ENCODE data around the gene MPZL3.

MPZL3 gene, protein sequence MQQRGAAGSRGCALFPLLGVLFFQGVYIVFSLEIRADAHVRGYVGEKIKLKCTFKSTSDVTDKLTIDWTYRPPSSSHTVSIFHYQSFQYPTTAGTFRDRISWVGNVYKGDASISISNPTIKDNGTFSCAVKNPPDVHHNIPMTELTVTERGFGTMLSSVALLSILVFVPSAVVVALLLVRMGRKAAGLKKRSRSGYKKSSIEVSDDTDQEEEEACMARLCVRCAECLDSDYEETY

GRCh38 chr11:118251858-118252652 is at the start of gene MPZL3:
Gene MPZL3 (minus strand): TSS chr11:118252365. CDS start chr11:118252294, 71 bp downstream.
- H3K36me3 ChIP-seq (ENCODE audit: control insufficient read depth, insufficient read depth, low read length): no peaks in the 10 kb centered on the region
- peak within 1 kb of the TSS; percentile 98 for H3K4me3 ChIP-seq (ENCODE audit: low read length)
- H3K27me3 ChIP-seq (ENCODE audit: control insufficient read depth, insufficient read depth, low read length): no peaks in the 10 kb centered on the region
- peaks cover 11% of the 10 kb centered on the region for H3K4me1 ChIP-seq (ENCODE audit: control insufficient read depth, insufficient read depth, low read length)
- H3K9ac ChIP-seq (ENCODE audit: low read length): peak within 1 kb of the TSS; percentile 98
- no peaks in the 10 kb centered on the region for H3K9me3 ChIP-seq (ENCODE audit: control insufficient read depth, low read length)

- Histone ChIP-seq H3K27me3 (ENCODE audit: control insufficient read depth, insufficient read depth, low read length) (no peaks in the 10 kb centered on the region), H3K36me3 (ENCODE audit: control insufficient read depth, insufficient read depth, low read length) (no peaks in the 10 kb centered on the region), H3K4me3 (ENCODE audit: low read length) (no peak overlapping the region), H3K9me3 (ENCODE audit: control insufficient read depth, low read length) (no peaks in the 10 kb centered on the region), H3K9ac (ENCODE audit: low read length) (no peak overlapping the region), H3K4me1 (ENCODE audit: control insufficient read depth, insufficient read depth, low read length) (no peaks in the 10 kb centered on the region)
These were observed 49.5 kb upstream of the MPZL3 start for GRCh38 chr11:118301600-118302195.

DNA sequence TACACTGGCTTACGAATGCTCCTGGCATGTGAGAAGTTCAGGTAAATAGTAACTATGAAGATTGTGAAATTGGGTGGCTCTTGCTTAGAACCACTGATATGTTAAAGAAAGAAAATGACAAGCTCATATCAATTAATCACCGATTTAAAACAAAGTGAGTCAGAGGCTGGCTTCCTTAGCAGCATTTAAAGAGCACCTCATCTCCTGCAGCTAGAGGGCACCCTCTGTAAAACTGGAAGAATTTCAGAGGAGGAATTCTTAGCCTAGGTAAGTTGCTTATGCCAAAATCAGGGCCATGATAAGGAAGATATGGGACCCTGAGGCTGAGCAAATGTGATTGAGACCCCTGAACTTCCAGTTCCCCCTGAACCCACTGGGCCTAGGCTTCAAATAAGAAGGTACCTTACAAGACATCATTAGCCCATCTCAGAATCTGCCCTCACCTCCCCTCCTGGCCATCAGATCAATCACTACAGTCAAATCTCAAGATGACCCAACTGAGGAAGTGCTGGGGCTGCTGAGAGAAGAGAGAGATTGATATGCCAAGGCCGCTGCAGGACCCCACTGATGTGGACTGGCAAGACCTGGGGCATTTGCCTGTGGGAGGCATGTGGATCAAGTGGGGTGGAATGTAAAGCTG is 43.8 kb upstream of the MPZL3 start:
- Histone ChIP-seq H3K27me3 (ENCODE audit: control insufficient read depth, insufficient read depth, low read length) (peaks cover 3% of the 10 kb centered on the region), H3K9me3 (ENCODE audit: control insufficient read depth, low read length) (no peaks in the 10 kb centered on the region), H3K9ac (ENCODE audit: low read length) (no peak overlapping the region), H3K4me3 (ENCODE audit: low read length) (no peak overlapping the region), H3K36me3 (ENCODE audit: control insufficient read depth, insufficient read depth, low read length) (no peaks in the 10 kb centered on the region), H3K4me1 (ENCODE audit: control insufficient read depth, insufficient read depth, low read length) (peaks cover 21% of the 10 kb centered on the region)

- H3K9me3 ChIP-seq (ENCODE audit: control insufficient read depth, low read length): no peaks in the 10 kb centered on the region
- no peak overlapping the region for H3K9ac ChIP-seq (ENCODE audit: low read length)
- H3K4me1 ChIP-seq (ENCODE audit: control insufficient read depth, insufficient read depth, low read length): peaks cover 21% of the 10 kb centered on the region
- no peak overlapping the region for H3K4me3 ChIP-seq (ENCODE audit: low read length)
- H3K36me3 ChIP-seq (ENCODE audit: control insufficient read depth, insufficient read depth, low read length): no peaks in the 10 kb centered on the region
- H3K27me3 ChIP-seq (ENCODE audit: control insufficient read depth, insufficient read depth, low read length): peaks cover 3% of the 10 kb centered on the region
These were observed 43.0 kb upstream of the MPZL3 start for GRCh38 chr11:118295199-118295598.

DNA sequence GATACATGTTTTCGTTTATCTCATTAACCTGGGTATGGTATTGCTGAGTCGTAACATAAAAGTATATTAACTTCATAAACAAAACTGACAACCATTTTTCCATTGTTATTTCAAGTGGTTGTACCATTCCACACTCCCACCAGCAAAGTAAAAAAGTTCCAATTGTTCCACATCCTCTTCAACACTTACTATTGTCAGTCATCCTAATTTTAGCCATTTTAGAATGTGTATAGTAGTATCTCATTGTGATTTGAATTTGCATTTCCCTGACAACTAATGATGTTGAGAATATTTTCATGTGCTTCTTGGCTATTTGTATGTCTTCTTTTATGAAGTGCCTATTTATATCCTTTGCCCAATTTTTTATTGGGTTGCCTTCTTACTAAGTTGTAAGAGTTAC is 41.9 kb upstream of the MPZL3 start:
- Histone ChIP-seq H3K9ac (ENCODE audit: low read length) (no peak overlapping the region), H3K4me3 (ENCODE audit: low read length) (no peak overlapping the region), H3K27me3 (ENCODE audit: control insufficient read depth, insufficient read depth, low read length) (peaks cover 3% of the 10 kb centered on the region), H3K9me3 (ENCODE audit: control insufficient read depth, low read length) (no peaks in the 10 kb centered on the region), H3K4me1 (ENCODE audit: control insufficient read depth, insufficient read depth, low read length) (peaks cover 21% of the 10 kb centered on the region), H3K36me3 (ENCODE audit: control insufficient read depth, insufficient read depth, low read length) (no peaks in the 10 kb centered on the region)

DNA sequence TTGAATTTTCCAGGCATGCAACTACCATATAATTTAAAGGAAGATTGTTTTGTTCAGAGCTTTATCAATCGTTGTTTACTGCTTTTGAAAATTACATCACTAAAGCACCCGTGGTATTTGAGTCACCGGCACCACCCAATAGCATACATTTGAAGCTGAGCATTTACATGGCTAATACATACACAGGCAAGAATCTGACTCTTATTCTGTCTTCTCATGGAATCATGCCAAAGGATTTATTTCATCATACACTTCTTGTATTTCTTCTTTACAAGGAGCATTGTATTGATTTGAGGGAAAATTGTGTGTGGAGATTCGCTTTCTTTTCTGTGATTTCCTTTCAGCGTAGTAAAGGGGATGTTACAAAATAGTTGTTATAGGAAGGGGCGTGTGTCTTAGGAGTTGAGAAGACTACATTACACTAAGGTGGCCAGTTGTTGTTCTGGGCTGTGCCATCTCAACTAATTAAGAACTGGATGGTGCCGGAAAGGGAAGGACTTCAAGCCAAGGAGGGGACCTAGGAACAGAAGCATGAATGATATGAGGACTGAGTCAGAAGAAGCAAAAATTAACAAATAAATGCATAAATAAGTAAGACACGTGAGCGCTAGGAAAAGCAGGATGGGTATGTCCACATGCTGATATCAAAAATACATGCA is 39.4 kb upstream of the MPZL3 start:
- Histone ChIP-seq H3K9ac (ENCODE audit: low read length) (no peak overlapping the region), H3K9me3 (ENCODE audit: control insufficient read depth, low read length) (no peaks in the 10 kb centered on the region), H3K36me3 (ENCODE audit: control insufficient read depth, insufficient read depth, low read length) (no peaks in the 10 kb centered on the region), H3K4me1 (ENCODE audit: control insufficient read depth, insufficient read depth, low read length) (peaks cover 21% of the 10 kb centered on the region), H3K4me3 (ENCODE audit: low read length) (peak overlapping the region; percentile 26), H3K27me3 (ENCODE audit: control insufficient read depth, insufficient read depth, low read length) (peaks cover 3% of the 10 kb centered on the region)

DNA sequence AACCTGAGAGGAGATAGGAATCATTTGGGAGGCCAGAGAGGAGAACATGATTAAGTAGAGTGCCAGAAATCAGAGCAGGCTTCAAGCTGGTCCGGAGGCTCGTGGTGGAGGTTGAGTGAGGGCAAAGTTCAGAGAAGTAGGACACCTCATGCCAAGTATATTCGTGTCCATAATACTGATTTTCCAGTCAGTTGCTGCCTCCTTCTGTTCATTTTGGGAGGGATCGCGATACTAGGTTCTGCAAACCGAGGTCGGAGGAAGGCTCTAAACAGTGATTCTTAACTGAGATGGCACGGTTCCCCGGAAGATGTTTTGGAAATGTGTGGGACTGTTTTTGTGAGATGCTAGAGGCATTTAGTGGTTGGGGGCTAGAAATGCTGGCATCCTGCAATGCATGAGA is 38.8 kb upstream of the MPZL3 start:
- Histone ChIP-seq H3K4me1 (ENCODE audit: control insufficient read depth, insufficient read depth, low read length) (peaks cover 15% of the 10 kb centered on the region), H3K9me3 (ENCODE audit: control insufficient read depth, low read length) (no peaks in the 10 kb centered on the region), H3K36me3 (ENCODE audit: control insufficient read depth, insufficient read depth, low read length) (no peaks in the 10 kb centered on the region), H3K9ac (ENCODE audit: low read length) (no peak overlapping the region), H3K27me3 (ENCODE audit: control insufficient read depth, insufficient read depth, low read length) (peaks cover 3% of the 10 kb centered on the region), H3K4me3 (ENCODE audit: low read length) (no peak overlapping the region)

DNA sequence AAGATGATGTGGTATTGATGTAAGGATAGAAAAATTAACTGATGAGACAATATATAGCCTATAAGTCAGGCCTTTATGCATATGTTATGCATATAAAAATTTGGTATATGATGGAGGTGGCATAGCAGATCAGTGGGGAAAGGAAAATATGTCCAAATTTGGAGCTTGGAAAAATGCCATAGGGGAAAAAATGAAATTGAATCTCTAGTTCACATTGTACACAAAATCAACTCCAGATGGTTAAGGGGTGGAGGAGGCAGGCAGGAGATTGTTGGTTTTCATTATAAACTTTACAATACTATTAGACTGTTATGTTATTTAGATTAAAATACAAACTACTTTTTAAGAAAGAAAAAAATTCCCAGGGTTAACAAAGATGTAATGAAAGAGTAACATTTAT is 37.2 kb upstream of the MPZL3 start:
- H3K9me3 ChIP-seq (ENCODE audit: control insufficient read depth, low read length): no peaks in the 10 kb centered on the region
- H3K36me3 ChIP-seq (ENCODE audit: control insufficient read depth, insufficient read depth, low read length): no peaks in the 10 kb centered on the region
- no peak overlapping the region for H3K9ac ChIP-seq (ENCODE audit: low read length)
- peaks cover 7% of the 10 kb centered on the region for H3K4me1 ChIP-seq (ENCODE audit: control insufficient read depth, insufficient read depth, low read length)
- H3K27me3 ChIP-seq (ENCODE audit: control insufficient read depth, insufficient read depth, low read length): no peaks in the 10 kb centered on the region
- no peak overlapping the region for H3K4me3 ChIP-seq (ENCODE audit: low read length)

DNA sequence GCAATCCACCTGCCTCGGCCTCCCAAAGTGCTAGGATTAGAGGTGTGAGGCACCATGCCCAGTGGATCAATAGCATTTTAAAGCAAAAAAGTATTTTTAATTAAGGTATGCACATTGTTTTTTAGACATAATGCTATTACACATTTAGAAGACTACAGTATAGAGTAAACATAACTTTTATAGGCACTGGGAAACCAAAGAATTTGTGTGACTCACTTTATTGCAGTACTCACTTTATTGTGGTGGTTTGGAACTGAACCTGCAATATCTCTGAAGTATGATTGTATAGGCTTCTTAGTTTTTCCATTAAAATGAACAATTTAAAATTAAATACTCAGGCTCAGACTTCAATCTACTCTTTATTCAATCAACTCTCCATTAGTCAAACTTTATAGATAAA is 34.8 kb upstream of the MPZL3 start:
- Histone ChIP-seq H3K27me3 (ENCODE audit: control insufficient read depth, insufficient read depth, low read length) (no peaks in the 10 kb centered on the region), H3K9ac (ENCODE audit: low read length) (no peak overlapping the region), H3K4me1 (ENCODE audit: control insufficient read depth, insufficient read depth, low read length) (peaks cover 6% of the 10 kb centered on the region), H3K9me3 (ENCODE audit: control insufficient read depth, low read length) (no peaks in the 10 kb centered on the region), H3K36me3 (ENCODE audit: control insufficient read depth, insufficient read depth, low read length) (no peaks in the 10 kb centered on the region), H3K4me3 (ENCODE audit: low read length) (no peak overlapping the region)

GRCh38 chr11:118286545-118286944 is 34.4 kb upstream of the MPZL3 start:
- H3K4me3 ChIP-seq (ENCODE audit: low read length): no peak overlapping the region
- no peaks in the 10 kb centered on the region for H3K27me3 ChIP-seq (ENCODE audit: control insufficient read depth, insufficient read depth, low read length)
- peaks cover 2% of the 10 kb centered on the region for H3K4me1 ChIP-seq (ENCODE audit: control insufficient read depth, insufficient read depth, low read length)
- no peaks in the 10 kb centered on the region for H3K36me3 ChIP-seq (ENCODE audit: control insufficient read depth, insufficient read depth, low read length)
- no peaks in the 10 kb centered on the region for H3K9me3 ChIP-seq (ENCODE audit: control insufficient read depth, low read length)
- H3K9ac ChIP-seq (ENCODE audit: low read length): no peak overlapping the region

GRCh38 chr11:118283756-118284350 is 31.7 kb upstream of the MPZL3 start:
- no peaks in the 10 kb centered on the region for H3K27me3 ChIP-seq (ENCODE audit: control insufficient read depth, insufficient read depth, low read length)
- no peak overlapping the region for H3K9ac ChIP-seq (ENCODE audit: low read length)
- H3K9me3 ChIP-seq (ENCODE audit: control insufficient read depth, low read length): no peaks in the 10 kb centered on the region
- no peaks in the 10 kb centered on the region for H3K4me1 ChIP-seq (ENCODE audit: control insufficient read depth, insufficient read depth, low read length)
- no peaks in the 10 kb centered on the region for H3K36me3 ChIP-seq (ENCODE audit: control insufficient read depth, insufficient read depth, low read length)
- H3K4me3 ChIP-seq (ENCODE audit: low read length): no peak overlapping the region
